GM23248 (cell line): ENCODE results near the gene ZNF606.

Source experiments
- EZH2 ChIP-seq: fragments of 200-600 bp; sonication (generic); IDR thresholded peaks from 2 replicates; pipeline ENCODE4 v1.6.1; 2018; ENCODE audit warnings: antibody characterized with exemption, mild to moderate bottlenecking; ENCODE audit not compliant: insufficient read depth, poor library complexity, severe bottlenecking
- EZH2phosphoT487 ChIP-seq: fragments of 200-600 bp; sonication (generic); IDR thresholded peaks from 2 replicates; pipeline ENCODE4 v1.6.1; 2018; ENCODE audit warnings: antibody characterized with exemption, moderate library complexity, mild to moderate bottlenecking, low read depth; ENCODE audit not compliant: insufficient read depth

DNA sequence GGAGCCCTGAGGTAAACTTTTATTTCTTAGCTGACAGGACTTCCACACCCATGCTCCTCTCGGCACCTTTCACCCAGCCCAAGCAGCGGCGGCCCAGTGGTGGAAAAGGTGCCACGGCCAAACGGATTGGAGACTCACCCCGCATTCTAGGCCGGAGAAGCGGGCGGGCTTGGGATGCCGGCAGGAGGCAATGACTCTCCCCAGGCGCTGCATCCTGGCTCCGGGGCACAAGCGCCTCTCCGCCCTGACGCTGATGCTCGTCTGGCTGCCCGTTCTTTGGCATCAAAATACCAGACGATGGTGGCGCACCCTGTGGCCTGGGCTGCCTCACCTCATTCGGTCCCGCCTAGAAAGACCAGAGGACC, 6.7 kb upstream of the ZNF606 start:
- TF ChIP-seq EZH2 (no peak), EZH2phosphoT487 (no peak)
